Neural cell (in vitro differentiated cells): ENCODE measurements around the gene ALDH2. TPM values are rescaled to one million over a fixed set of nuclear protein-coding genes. Genes with fewer than 3 reads are reported as not detected.

Experiments
- H2AFZ ChIP-seq: fragments of 200-600, 300-800 bp; sonication (generic), shearing (Covaris generic); 2 replicates; pipeline ENCODE4 v1.6.0; 2014; ENCODE audit warnings: low read depth, mild to moderate bottlenecking, antibody characterized with exemption, low read length, moderate library complexity
- H3F3A ChIP-seq: fragments of 200-600 bp; shearing (Covaris generic); 2 replicates; pipeline ENCODE4 v1.6.1; 2016; ENCODE audit warnings: mild to moderate bottlenecking, moderate library complexity, mixed read lengths, antibody characterized with exemption, low read length; ENCODE audit not compliant: insufficient read depth, poor library complexity, severe bottlenecking
- H3K27ac ChIP-seq: fragments of 200-600, 300-800 bp; sonication (generic), shearing (Covaris generic); 2 replicates; pipeline ENCODE4 v1.5.1; 2014; ENCODE audit warnings: mild to moderate bottlenecking, low read length, moderate library complexity
- H3K27me3 ChIP-seq: fragments of 300-800, 200-600 bp; sonication (generic), shearing (Covaris generic); 2 replicates; pipeline ENCODE4 v1.6.0; 2014; ENCODE audit warnings: mild to moderate bottlenecking, low read depth, low read length, moderate library complexity; ENCODE audit not compliant: insufficient read depth
- H3K36me3 ChIP-seq: fragments of 300-800, 200-600 bp; sonication (generic), shearing (Covaris generic); 2 replicates; pipeline ENCODE4 v1.5.1; 2014; ENCODE audit warnings: mild to moderate bottlenecking, antibody characterized with exemption, low read length, moderate library complexity; ENCODE audit not compliant: insufficient read depth
- H3K4me2 ChIP-seq: fragments of 300-800, 200-600 bp; sonication (generic), shearing (Covaris generic); 2 replicates; pipeline ENCODE4 v1.6.0; 2014; ENCODE audit warnings: mild to moderate bottlenecking, low read length
- H3K4me3 ChIP-seq: fragments of 300-800, 200-600 bp; sonication (generic), shearing (Covaris generic); 2 replicates; pipeline ENCODE4 v1.5.1; 2014; ENCODE audit warnings: mild to moderate bottlenecking, low read length, moderate library complexity
- H3K79me2 ChIP-seq: fragments of 200-600 bp; shearing (Covaris generic); replicated peaks from 2 replicates; pipeline ENCODE4 v1.6.0; 2014; ENCODE audit warnings: mild to moderate bottlenecking, low read length, moderate library complexity; ENCODE audit not compliant: insufficient read depth
- H3K9ac ChIP-seq: fragments of 300-800, 200-600 bp; sonication (generic), shearing (Covaris generic); 2 replicates; pipeline ENCODE4 v1.6.1; 2016; ENCODE audit warnings: mild to moderate bottlenecking, low read length, mixed read lengths
- H3K9me2 ChIP-seq: fragments of 200-600 bp; shearing (Covaris generic); 2 replicates; pipeline ENCODE4 v1.6.1; 2016; ENCODE audit warnings: mild to moderate bottlenecking, low read length, mixed read lengths; ENCODE audit not compliant: insufficient read depth
- H3K9me3 ChIP-seq: fragments of 200-600, 300-800 bp; sonication (generic), shearing (Covaris generic); 2 replicates; pipeline ENCODE4 v1.6.1; 2016; ENCODE audit warnings: mild to moderate bottlenecking, mixed run types, low read length, moderate library complexity, mixed read lengths
- H4K20me1 ChIP-seq: fragments of 200-600 bp; shearing (Covaris generic); 2 replicates; pipeline ENCODE4 v1.6.1; 2016; ENCODE audit warnings: mild to moderate bottlenecking, mixed run types; ENCODE audit not compliant: insufficient read depth
- CTCF ChIP-seq: fragments of 450-650 bp; IDR thresholded peaks from 2 replicates; pipeline ENCODE4 v1.5.1; 2014; ENCODE audit warnings: antibody characterized with exemption, mild to moderate bottlenecking, moderate library complexity; ENCODE audit not compliant: poor library complexity, severe bottlenecking
- EP300 ChIP-seq: fragments of 450-650 bp; conservative IDR thresholded peaks from 2 replicates; pipeline ENCODE4 v1.6.1; 2014; ENCODE audit warnings: antibody characterized with exemption, mild to moderate bottlenecking, moderate library complexity; ENCODE audit not compliant: poor library complexity, severe bottlenecking
- EZH2 ChIP-seq: fragments of 200-600, 300-800 bp; shearing (Covaris generic), sonication (generic); IDR thresholded peaks from 2 replicates; pipeline ENCODE4 v1.6.1; 2014; ENCODE audit warnings: antibody characterized with exemption, low read length, borderline replicate concordance, mild to moderate bottlenecking; ENCODE audit not compliant: insufficient read depth, poor library complexity, severe bottlenecking
- MXI1 ChIP-seq: fragments of 450-650 bp; conservative IDR thresholded peaks from 2 replicates; pipeline ENCODE4 v1.6.1; 2014; ENCODE audit warnings: antibody characterized with exemption, mild to moderate bottlenecking; ENCODE audit not compliant: poor library complexity, severe bottlenecking
- POLR2AphosphoS5 ChIP-seq: IDR thresholded peaks from 2 replicates; pipeline ENCODE4 v1.6.1; 2012
- RAD21 ChIP-seq: fragments of 450-650 bp; conservative IDR thresholded peaks from 2 replicates; pipeline ENCODE4 v1.6.1; 2014; ENCODE audit warnings: antibody characterized with exemption, mild to moderate bottlenecking, moderate library complexity
- REST ChIP-seq: IDR thresholded peaks from 2 replicates; pipeline ENCODE4 v1.6.1; 2012; ENCODE audit warnings: borderline replicate concordance
- SMC3 ChIP-seq: fragments of 450-650 bp; conservative IDR thresholded peaks from 2 replicates; pipeline ENCODE4 v1.6.1; 2014; ENCODE audit warnings: antibody characterized with exemption, mild to moderate bottlenecking, moderate library complexity; ENCODE audit not compliant: poor library complexity
- TAF1 ChIP-seq: IDR thresholded peaks from 2 replicates; pipeline ENCODE4 v1.6.1; 2012; ENCODE audit warnings: low read depth
- polyA plus RNA-seq: library from polyadenylated mRNA; depleted of rRNA; stranded (reverse); fragments of >200 nt; gene quantifications from 2 replicates; pipeline ENCODE4 v1.2.3, GENCODE V29; 2014

ALDH2 gene
- polyA plus RNA-seq, 1 donor from 2014 or later: 64.3 TPM

GRCh38 chr12:111806304-111806703, 39.6 kb downstream of the ALDH2 start:
- TF ChIP-seq REST (no peak), SMC3 (no peak), POLR2AphosphoS5 (no peak)
- Histone ChIP-seq H3K9ac (no peak overlapping the region), H3K36me3 (no peaks in the 10 kb centered on the region), H3F3A (no peaks in the 10 kb centered on the region), H3K9me2 (no peaks in the 10 kb centered on the region), H3K4me2 (no peak overlapping the region), H3K27me3 (no peaks in the 10 kb centered on the region), H3K79me2 (no peaks in the 10 kb centered on the region), H4K20me1 (no peaks in the 10 kb centered on the region), H3K4me3 (no peak overlapping the region), H3K27ac (no peak overlapping the region), H2AFZ (no peak overlapping the region), H3K9me3 (no peaks in the 10 kb centered on the region)

- Histone ChIP-seq H3K27ac (no peak overlapping the region), H4K20me1 (no peaks in the 10 kb centered on the region), H3K36me3 (no peaks in the 10 kb centered on the region), H3K9ac (no peak overlapping the region), H3K9me3 (no peaks in the 10 kb centered on the region), H3K9me2 (no peaks in the 10 kb centered on the region), H3F3A (no peaks in the 10 kb centered on the region), H3K79me2 (no peaks in the 10 kb centered on the region), H3K4me2 (no peak overlapping the region), H3K4me3 (no peak overlapping the region), H3K27me3 (no peaks in the 10 kb centered on the region), H2AFZ (no peak overlapping the region)
- TF ChIP-seq POLR2AphosphoS5 (no peak), EZH2 (no peak), TAF1 (no peak), EP300 (no peak), REST (no peak), MXI1 (no peak), SMC3 (no peak), CTCF (no peak), RAD21 (no peak)
These were observed 40.5 kb downstream of the ALDH2 start for GRCh38 chr12:111807232-111807631.
